ENCODE data around the gene HTRA2. TPM values are rescaled to one million over a fixed set of nuclear protein-coding genes. Genes with fewer than 3 reads are reported as not detected.

The HTRA2 gene
- total RNA-seq, 1 experiment from 2014 or later = 32.0 TPM

Other genes starting within 250 kb of the HTRA2 start
- 0.02 TPM in 1 of 2 replicates, not detected in the other for gene SLC4A5, start 186.5 kb upstream of the HTRA2 start, total RNA-seq (2014; rRNA removed; shearing (Covaris generic))
- gene DCTN1, start 149.6 kb upstream of the HTRA2 start, total RNA-seq (2014; rRNA removed; shearing (Covaris generic)) = 51.5 and 87.0 TPM in 2 replicates
- gene C2orf81, start 108.3 kb upstream of the HTRA2 start, total RNA-seq (2014; rRNA removed; shearing (Covaris generic)) = 0.57 and 1.6 TPM in 2 replicates
- 60.2 and 64.7 TPM in 2 replicates for gene WDR54, start 108.2 kb upstream of the HTRA2 start, total RNA-seq (2014; rRNA removed; shearing (Covaris generic))
- gene RTKN, start 88.0 kb upstream of the HTRA2 start, total RNA-seq (2014; rRNA removed; shearing (Covaris generic)) = 10.5 and 12.1 TPM in 2 replicates
- 7.8 and 27.8 TPM in 2 replicates for gene INO80B, start 74.8 kb upstream of the HTRA2 start, total RNA-seq (2014; rRNA removed; shearing (Covaris generic))
- 45.2 and 55.7 TPM in 2 replicates for gene WBP1, start 71.5 kb upstream of the HTRA2 start, total RNA-seq (2014; rRNA removed; shearing (Covaris generic))
- gene MOGS, start 64.6 kb upstream of the HTRA2 start, total RNA-seq (2014; rRNA removed; shearing (Covaris generic)) = 52.1 and 77.3 TPM in 2 replicates
- gene MRPL53, start 57.3 kb upstream of the HTRA2 start, total RNA-seq (2014; rRNA removed; shearing (Covaris generic)) = 38.0 and 38.2 TPM in 2 replicates
- gene CCDC142, start 46.9 kb upstream of the HTRA2 start, total RNA-seq (2014; rRNA removed; shearing (Covaris generic)) = 7.8 TPM in 2 replicates
- 10.0 and 13.6 TPM in 2 replicates for gene TTC31, start 46.9 kb upstream of the HTRA2 start, total RNA-seq (2014; rRNA removed; shearing (Covaris generic))
- 0.10 and 1.6 TPM in 2 replicates for gene LBX2, start 30.3 kb upstream of the HTRA2 start, total RNA-seq (2014; rRNA removed; shearing (Covaris generic))
- 28.9 and 31.3 TPM in 2 replicates for gene PCGF1, start 22.2 kb upstream of the HTRA2 start, total RNA-seq (2014; rRNA removed; shearing (Covaris generic))
- 0.10 and 0.34 TPM in 2 replicates for gene TLX2, start 15.5 kb upstream of the HTRA2 start, total RNA-seq (2014; rRNA removed; shearing (Covaris generic))
- gene DQX1, start 3.7 kb upstream of the HTRA2 start, total RNA-seq (2014; rRNA removed; shearing (Covaris generic)) = not detected in 2 replicates
- 115 and 119 TPM in 2 replicates for gene AUP1, start 227 bp upstream of the HTRA2 start, total RNA-seq (2014; rRNA removed; shearing (Covaris generic))
- 43.9 and 66.9 TPM in 2 replicates for gene LOXL3, start 24.0 kb downstream of the HTRA2 start, total RNA-seq (2014; rRNA removed; shearing (Covaris generic))
- gene DOK1, start 24.8 kb downstream of the HTRA2 start, total RNA-seq (2014; rRNA removed; shearing (Covaris generic)) = 7.5 and 13.3 TPM in 2 replicates
- gene M1AP, start 118.4 kb downstream of the HTRA2 start, total RNA-seq (2014; rRNA removed; shearing (Covaris generic)) = not detected in 2 replicates
- 7.3 and 7.6 TPM in 2 replicates for gene SEMA4F, start 124.3 kb downstream of the HTRA2 start, total RNA-seq (2014; rRNA removed; shearing (Covaris generic))

All from M059J (cell line).